HCT116 (cell line): ENCODE measurements around the gene TBCC. TPM values are rescaled to one million over a fixed set of nuclear protein-coding genes. Genes with fewer than 3 reads are reported as not detected.

Experiments used
- ATAC-seq: fragments of 200-7000 bp; cut with Tn5 transposase; 2 replicates; pipeline ENCODE4 v1.9.1; 2020; ENCODE audit warnings: mild to moderate bottlenecking, moderate library complexity
- BruUV-seq: library from RNA; stranded (reverse); fragments of 400-500 nt; replicated peaks from 2 replicates; lab custom pipeline; 2021; lab: Mats Ljungman, UMichigan
- CTCF ChIA-PET: fragments of 300-600 bp; sonication (Branson Sonifier 250); formaldehyde crosslinking; loops from one replicate; lab custom pipeline; 2021; ENCODE audit warnings: antibody characterized with exemption; lab: Charles Lee
- POLR2A ChIA-PET: fragments of 300-600, 350-600 bp; sonication (Branson Sonifier 250); formaldehyde crosslinking; loops from one replicate; lab custom pipeline; 2021; ENCODE audit warnings: antibody characterized with exemption; lab: Charles Lee
- RAD21 ChIA-PET, 2 experiments: fragments of 300-600 bp; sonication (Branson Sonifier 250); formaldehyde crosslinking; loops; one replicate each; lab custom pipeline; 2023; ENCODE audit warnings: low total read pairs in 2 of 2; ENCODE audit not compliant: uncharacterized antibody in 2 of 2, unreplicated experiment in 2 of 2, low non-redundant PET in 1 of 2; lab: Charles Lee
- DNase-seq: peaks from one replicate; pipeline ENCODE4 v3.0.0-alpha.2; 2010; ENCODE audit warnings: low read depth, low spot score
- H2AFZ ChIP-seq: fragments of 200-600 bp; shearing (Covaris generic), sonication (generic); 2 replicates; pipeline ENCODE4 v1.6.1; 2017; ENCODE audit warnings: low read depth, mixed run types, mixed read lengths, antibody characterized with exemption, low read length; ENCODE audit not compliant: poor library complexity, severe bottlenecking
- H3K27ac ChIP-seq: 2 replicates; pipeline ENCODE4 v1.5.1; 2012; ENCODE audit warnings: low read depth, low read length
- H3K27me3 ChIP-seq: fragments of 200-600 bp; sonication (generic); 2 replicates; pipeline ENCODE4 v1.6.1; 2016; ENCODE audit warnings: mixed run types, low read length, mixed read lengths; ENCODE audit not compliant: insufficient read depth
- H3K36me3 ChIP-seq, 2 experiments: fragments of 200-500 bp in 1 of 2; fragments of 200-600 bp in 1 of 2; sonication (Bioruptor generic) in 1 of 2; sonication (generic) in 1 of 2; 2 replicates each; pipeline versions ENCODE4 v1.5.1 to v1.6.1; 2014 to 2016; ENCODE audit warnings: low read length in 2 of 2, inconsistent platforms in 1 of 2, mixed read lengths in 1 of 2, mixed run types in 1 of 2; ENCODE audit not compliant: insufficient read depth in 2 of 2, control insufficient read depth in 1 of 2
- H3K4me1 ChIP-seq, 2 experiments: fragments of 200-600 bp in 1 of 2; sonication (generic) in 1 of 2; 2 replicates each; pipeline versions ENCODE4 v1.5.1 to v1.6.1; 2012 to 2017; ENCODE audit warnings: low read length in 2 of 2, inconsistent platforms in 1 of 2, mild to moderate bottlenecking in 1 of 2, mixed read lengths in 1 of 2, mixed run types in 1 of 2, moderate library complexity in 1 of 2; ENCODE audit not compliant: insufficient read depth in 2 of 2, control insufficient read depth in 1 of 2
- H3K4me2 ChIP-seq: fragments of 200-600 bp; sonication (generic); 2 replicates; pipeline ENCODE4 v1.6.1; 2017; ENCODE audit warnings: mixed run types, low read length, mixed read lengths
- H3K4me3 ChIP-seq, 2 experiments: fragments of 200-600 bp in 1 of 2; sonication (generic) in 1 of 2; replicated peaks in 1 of 2; 2 replicates each; pipeline ENCODE4 v1.5.1; 2011 to 2016; ENCODE audit warnings: low read length in 2 of 2, control low read depth in 1 of 2, low read depth in 1 of 2, mild to moderate bottlenecking in 1 of 2, mixed read lengths in 1 of 2, mixed run types in 1 of 2
- H3K79me2 ChIP-seq: fragments of 200-600 bp; sonication (generic); 2 replicates; pipeline ENCODE4 v1.6.1; 2017; ENCODE audit warnings: mild to moderate bottlenecking, mixed run types, low read length, moderate library complexity, mixed read lengths; ENCODE audit not compliant: insufficient read depth
- H3K9ac ChIP-seq: fragments of 200-600 bp; sonication (generic); 2 replicates; pipeline ENCODE4 v1.6.1; 2016; ENCODE audit warnings: low read length, mixed read lengths
- H3K9me2 ChIP-seq: fragments of 200-600 bp; sonication (generic), shearing (Covaris generic); 2 replicates; pipeline ENCODE4 v1.6.1; 2017; ENCODE audit warnings: mixed run types, mild to moderate bottlenecking, moderate library complexity; ENCODE audit not compliant: insufficient read depth
- H3K9me3 ChIP-seq, 2 experiments: fragments of 200-500 bp in 1 of 2; fragments of 200-600 bp in 1 of 2; sonication (Bioruptor generic) in 1 of 2; sonication (generic) in 1 of 2; 2 replicates each; pipeline ENCODE4 v1.6.1; 2014 to 2017; ENCODE audit warnings: low read length in 2 of 2, mixed read lengths in 2 of 2, inconsistent platforms in 1 of 2, low read depth in 1 of 2, mild to moderate bottlenecking in 1 of 2, mixed run types in 1 of 2, moderate library complexity in 1 of 2; ENCODE audit not compliant: control insufficient read depth in 1 of 2, insufficient read depth in 1 of 2
- H4K20me1 ChIP-seq: fragments of 200-600 bp; sonication (generic), shearing (Covaris generic); 2 replicates; pipeline ENCODE4 v1.6.1; 2017; ENCODE audit warnings: mixed run types, mild to moderate bottlenecking, moderate library complexity; ENCODE audit not compliant: insufficient read depth
- ATF3 ChIP-seq: IDR thresholded peaks from 2 replicates; pipeline ENCODE4 v1.6.1; 2012
- FOSL1 ChIP-seq: IDR thresholded peaks from 2 replicates; pipeline ENCODE4 v1.6.1; 2012; ENCODE audit warnings: low read depth
- SP1 ChIP-seq: IDR thresholded peaks from 2 replicates; pipeline ENCODE4 v1.6.1; 2012; ENCODE audit warnings: low read depth
- ZBTB33 ChIP-seq: IDR thresholded peaks from 2 replicates; pipeline ENCODE4 v1.6.1; 2011; ENCODE audit warnings: mild to moderate bottlenecking, low read length, moderate library complexity; ENCODE audit not compliant: insufficient replicate concordance; ENCODE audit errors: extremely low read depth
- intact Hi-C: fragments of 100-400 bp; cut with micrococcal nuclease; formaldehyde crosslinking; loops from 2 replicates; pipeline ENCODE4 v1.10.0; 2022
- total RNA-seq: library from RNA; stranded (reverse); gene quantifications from one replicate; pipeline ENCODE4 v1.2.1, GENCODE V29; 2021; ENCODE audit not compliant: unreplicated experiment

TBCC gene
- total RNA-seq, 1 experiment from 2014 or later, result 17.1 TPM

- Histone ChIP-seq H3K36me3 (no peaks in the 10 kb centered on the region), H3K4me3 (no peak overlapping the region; a peak in 1 of 4 replicates), H3K4me2 (peak overlapping the region; percentile 75; the same call in 1 of the 2 replicates), H3K9ac (no peak overlapping the region), H3K27ac (no peak overlapping the region), H3K4me1 (peaks cover 9 to 31% of the 10 kb centered on the region in 2 experiments), H2AFZ (no peak overlapping the region)
- no peak for ATAC-seq
- intact Hi-C loops, result loop anchor here (1.0 kb wide), 1 partner anchor 39 kb away; the partner anchor contains the start of gene TBCC
- CTCF ChIA-PET, result no interaction called here
- TF ChIP-seq SP1 (0 out of 2 replicates have a peak, but pooled peaks have one; percentile 5), ZBTB33 (no peak), FOSL1 (no peak), ATF3 (no peak)
- TF ChIP-seq, all 23 proteins: peak for 1
- H4K20me1 ChIP-seq, result no peaks in the 10 kb centered on the region
- H3K9me3 ChIP-seq, result no peaks in the 10 kb centered on the region
- RAD21 ChIA-PET, result interaction anchor here in 1 of 2 experiments (0.6 kb wide), 1 partner anchor 56 kb away, joined by 5 read pairs; no protein-coding TSS in a partner anchor
- H3K79me2 ChIP-seq, result peaks cover 42% of the 10 kb centered on the region
- DNase-seq, result no peak
- H3K27me3 ChIP-seq, result no peaks in the 10 kb centered on the region
- BruUV-seq, result no TSS peak
- 0 out of 2 replicates have a peak, but pooled peaks cover 4% of the 10 kb centered on the region for H3K9me2 ChIP-seq
- POLR2A ChIA-PET, result interaction anchor here (0.6 to 1.3 kb wide), 4 partner anchors 9 to 537 kb away, joined by 3 to 5 read pairs (median 4); partner anchors contain the start of gene TBCC
Observed at GRCh38 chr6:42784717-42785498, 39.0 kb upstream of the TBCC start.
